DOHH2 (cell line): ENCODE data around the gene RPS6KA6.

Experiments
- H3F3A ChIP-seq: fragments of 200-600 bp; sonication (generic), shearing (Covaris generic); 2 replicates; pipeline ENCODE4 v1.6.0; 2016; ENCODE audit warnings: antibody characterized with exemption, mild to moderate bottlenecking; ENCODE audit not compliant: control insufficient read depth, insufficient read depth
- H3K27ac ChIP-seq: fragments of 200-600 bp; sonication (generic); 2 replicates; pipeline ENCODE4 v1.5.1; 2014; ENCODE audit warnings: low read depth, mild to moderate bottlenecking, low read length, moderate library complexity
- H3K27me3 ChIP-seq: fragments of 200-600 bp; sonication (generic); 2 replicates; pipeline ENCODE4 v1.6.1; 2014; ENCODE audit warnings: mild to moderate bottlenecking, low read length, mixed read lengths; ENCODE audit not compliant: control insufficient read depth
- H3K36me3 ChIP-seq: fragments of 200-600 bp; sonication (generic); 2 replicates; pipeline ENCODE4 v1.6.1; 2014; ENCODE audit warnings: mild to moderate bottlenecking, low read length, moderate library complexity, mixed read lengths; ENCODE audit not compliant: control insufficient read depth
- H3K4me1 ChIP-seq: fragments of 200-600 bp; sonication (generic); 2 replicates; pipeline ENCODE4 v1.6.1; 2014; ENCODE audit warnings: mild to moderate bottlenecking, low read length, mixed read lengths; ENCODE audit not compliant: control insufficient read depth
- H3K4me2 ChIP-seq: fragments of 200-600 bp; sonication (generic); 2 replicates; pipeline ENCODE4 v1.6.0; 2014; ENCODE audit warnings: mild to moderate bottlenecking, low read length, moderate library complexity
- H3K4me3 ChIP-seq: fragments of 200-600 bp; sonication (generic); 2 replicates; pipeline ENCODE4 v1.5.1; 2014; ENCODE audit warnings: mild to moderate bottlenecking, low read length, mixed read lengths
- H3K79me2 ChIP-seq: fragments of 200-600 bp; sonication (generic); 2 replicates; pipeline ENCODE4 v1.6.1; 2014; ENCODE audit warnings: mild to moderate bottlenecking, low read length, mixed read lengths; ENCODE audit not compliant: control insufficient read depth
- H3K9me2 ChIP-seq: fragments of 200-600 bp; sonication (generic); replicated peaks from 2 replicates; pipeline ENCODE4 v1.6.1; 2014; ENCODE audit warnings: mild to moderate bottlenecking, low read length, mixed read lengths; ENCODE audit not compliant: control insufficient read depth
- H3K9me3 ChIP-seq: fragments of 200-600 bp; sonication (generic); 2 replicates; pipeline ENCODE4 v1.6.1; 2014; ENCODE audit warnings: antibody characterized with exemption, low read length, mixed read lengths; ENCODE audit not compliant: control insufficient read depth, insufficient read depth
- H4K20me1 ChIP-seq: fragments of 200-600 bp; sonication (generic); 2 replicates; pipeline ENCODE4 v1.6.0; 2014; ENCODE audit warnings: low read depth, mild to moderate bottlenecking, antibody characterized with exemption, low read length, moderate library complexity; ENCODE audit not compliant: control insufficient read depth, insufficient read depth
- CTCF ChIP-seq: fragments of 200-600 bp; sonication (generic); IDR thresholded peaks from one replicate; pipeline ENCODE4 v1.5.1; 2014; ENCODE audit warnings: antibody characterized with exemption, mild to moderate bottlenecking, low read depth, low read length; ENCODE audit not compliant: poor library complexity, severe bottlenecking
- EZH2phosphoT487 ChIP-seq: fragments of 200-600 bp; sonication (generic); IDR thresholded peaks from 2 replicates; pipeline ENCODE4 v1.6.1; 2017; ENCODE audit warnings: borderline replicate concordance, mild to moderate bottlenecking, antibody characterized with exemption, low read length, moderate library complexity, mixed read lengths

RPS6KA6 gene

GRCh38 chrX:84078991-84079390 lies 109.0 kb downstream of the RPS6KA6 start:
- Histone ChIP-seq H3K4me2 (no peak overlapping the region), H4K20me1 (no peaks in the 10 kb centered on the region), H3K4me1 (no peaks in the 10 kb centered on the region), H3K9me3 (no peaks in the 10 kb centered on the region), H3K9me2 (no peaks in the 10 kb centered on the region), H3K27ac (no peak overlapping the region), H3K79me2 (no peaks in the 10 kb centered on the region), H3F3A (no peaks in the 10 kb centered on the region), H3K27me3 (no peaks in the 10 kb centered on the region), H3K36me3 (no peaks in the 10 kb centered on the region), H3K4me3 (no peak overlapping the region)
- no peak for TF ChIP-seq CTCF
- no peak for TF ChIP-seq EZH2phosphoT487

DNA sequence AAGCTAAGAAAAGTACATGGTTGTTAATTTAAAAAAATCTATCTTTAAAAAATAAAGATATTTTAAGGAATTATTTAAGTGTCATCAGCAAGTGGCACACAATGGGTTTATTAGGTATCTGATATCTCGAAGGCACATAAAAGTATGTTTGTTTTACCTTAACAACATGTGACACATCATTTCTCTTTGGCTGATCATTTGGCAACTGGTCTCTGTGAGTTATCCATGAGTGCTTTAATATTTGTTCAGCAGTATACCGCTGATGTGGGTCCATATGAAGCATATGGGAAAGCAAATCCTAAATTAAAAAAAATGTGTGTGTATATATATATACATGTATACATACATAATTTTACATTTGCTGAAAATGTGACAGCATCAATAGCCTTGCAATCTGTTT lies 123.2 kb downstream of the RPS6KA6 start:
- TF ChIP-seq CTCF (no peak), EZH2phosphoT487 (no peak)
- no peaks in the 10 kb centered on the region for H3K79me2 ChIP-seq
- no peaks in the 10 kb centered on the region for H3K36me3 ChIP-seq
- H3K4me3 ChIP-seq, result no peak overlapping the region
- no peaks in the 10 kb centered on the region for H3K4me1 ChIP-seq
- no peaks in the 10 kb centered on the region for H3K27me3 ChIP-seq
- H3F3A ChIP-seq, result no peaks in the 10 kb centered on the region
- H3K9me3 ChIP-seq, result no peaks in the 10 kb centered on the region
- H3K27ac ChIP-seq, result no peak overlapping the region
- H4K20me1 ChIP-seq, result no peaks in the 10 kb centered on the region
- H3K9me2 ChIP-seq, result no peaks in the 10 kb centered on the region
- H3K4me2 ChIP-seq, result no peak overlapping the region

DNA sequence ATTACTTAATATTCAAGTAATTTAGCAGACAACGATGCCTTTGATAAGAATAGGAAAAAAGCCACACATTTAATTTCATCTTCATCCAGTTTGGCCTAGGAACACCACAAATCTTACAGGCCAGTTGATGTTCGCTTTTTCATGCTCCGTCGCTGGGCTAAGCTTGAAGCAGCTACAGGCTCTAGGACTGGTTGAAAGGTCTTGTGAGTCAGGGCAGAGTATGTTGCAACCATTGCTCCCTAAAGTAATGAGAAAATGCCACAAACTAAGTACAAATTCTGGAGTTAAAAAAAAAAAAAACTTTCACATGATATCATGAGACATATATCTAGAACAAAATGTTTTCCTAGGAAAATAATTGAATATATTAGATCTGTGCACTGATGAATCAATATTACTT lies 123.8 kb downstream of the RPS6KA6 start:
- Histone ChIP-seq H4K20me1 (no peaks in the 10 kb centered on the region), H3K27me3 (no peaks in the 10 kb centered on the region), H3K27ac (no peak overlapping the region), H3K36me3 (no peaks in the 10 kb centered on the region), H3K4me3 (no peak overlapping the region), H3F3A (no peaks in the 10 kb centered on the region), H3K9me2 (no peaks in the 10 kb centered on the region), H3K9me3 (no peaks in the 10 kb centered on the region), H3K4me2 (no peak overlapping the region), H3K79me2 (no peaks in the 10 kb centered on the region), H3K4me1 (no peaks in the 10 kb centered on the region)
- no peak for TF ChIP-seq EZH2phosphoT487
- TF ChIP-seq CTCF, result no peak

- Histone ChIP-seq H3F3A (no peaks in the 10 kb centered on the region), H3K27me3 (no peaks in the 10 kb centered on the region), H3K9me2 (no peaks in the 10 kb centered on the region), H3K36me3 (no peaks in the 10 kb centered on the region), H3K79me2 (no peaks in the 10 kb centered on the region), H3K4me1 (no peaks in the 10 kb centered on the region), H3K4me2 (no peak overlapping the region), H3K4me3 (no peak overlapping the region), H3K9me3 (no peaks in the 10 kb centered on the region), H3K27ac (no peak overlapping the region), H4K20me1 (no peaks in the 10 kb centered on the region)
- TF ChIP-seq CTCF, result no peak
- TF ChIP-seq EZH2phosphoT487, result no peak
Measured at GRCh38 chrX:84047339-84047738, 140.7 kb downstream of the RPS6KA6 start.
